IMR-90 (cell line): ENCODE data around the gene C3orf22. TPM values are rescaled to one million over a fixed set of nuclear protein-coding genes. Genes with fewer than 3 reads are reported as not detected.

Source experiments
- microRNA-seq, 2 experiments: library from miRNA; stranded (forward) in 1 of 2; unstranded in 1 of 2; fragments of 10-50 nt in 1 of 2; fragments of <30 nt in 1 of 2; gene quantifications in 1 of 2; microRNA quantifications in 1 of 2; one replicate each; pipeline versions ENCODE3 to v1.1.0; 2013 to 2020; ENCODE audit not compliant: insufficient read depth in 1 of 2, insufficient read length in 1 of 2, unreplicated experiment in 1 of 2
- polyA plus RNA-seq, 3 experiments: library from polyadenylated mRNA; depleted of rRNA; stranded (reverse); fragments of >200 nt; gene quantifications; 2 replicates each; pipeline ENCODE4 v1.2.3, GENCODE V29; 2012; ENCODE audit warnings: low replicate concordance in 1 of 3
- small RNA-seq, 5 experiments: library from RNA; depleted of rRNA; stranded (forward); fragments of <200 nt; gene quantifications; one replicate each; pipeline ENCODE3, GENCODE V24; 2012
- total RNA-seq: library from RNA; depleted of rRNA; stranded (reverse); fragments of >200 nt; gene quantifications from 2 replicates; pipeline ENCODE4 v1.2.3, GENCODE V29; 2012; rRNA removed

Gene C3orf22
- total and polyA plus RNA-seq, 2 of the 4 experiments (the other 2 are of a cell fraction), result not detected

Small RNA genes within 50 kb of the gene (microRNA-seq; reads per million reads assigned to microRNA genes)
- gene RNA5SP138 (ENCODE audit: insufficient read depth, insufficient read length), result not detected

Small RNA genes within 50 kb of the gene (small RNA-seq; reads per million reads assigned to genes)
- 0 reads per million in 5 experiments for gene RNA5SP138

Other genes with a start within 250 kb of the C3orf22 start
- gene KLF15, start 201.5 kb downstream of the C3orf22 start, total RNA-seq, result under 0.01 and 0.18 TPM in 2 replicates
- 0.14 and 0.24 TPM in 2 replicates for gene KLF15, start 201.5 kb downstream of the C3orf22 start, polyA plus RNA-seq (2012; rRNA removed)
- not detected in 2 replicates for gene CFAP100, start 164.0 kb downstream of the C3orf22 start, total RNA-seq
- not detected in 2 replicates for gene CFAP100, start 164.0 kb downstream of the C3orf22 start, polyA plus RNA-seq (2012; rRNA removed)
- gene ZXDC, start 83.0 kb downstream of the C3orf22 start, total RNA-seq, result 13.1 and 14.3 TPM in 2 replicates
- gene ZXDC, start 83.0 kb downstream of the C3orf22 start, polyA plus RNA-seq (2012; rRNA removed), result 11.5 and 12.2 TPM in 2 replicates
- gene UROC1, start 41.2 kb downstream of the C3orf22 start, total RNA-seq, result not detected in 2 replicates
- gene UROC1, start 41.2 kb downstream of the C3orf22 start, polyA plus RNA-seq (2012; rRNA removed), result not detected in 2 replicates
- not detected in 2 replicates for gene CHST13, start 34.8 kb downstream of the C3orf22 start, total RNA-seq
- gene CHST13, start 34.8 kb downstream of the C3orf22 start, polyA plus RNA-seq (2012; rRNA removed), result not detected in 2 replicates
- 8.1 and 8.4 TPM in 2 replicates for gene TXNRD3, start 96.2 kb upstream of the C3orf22 start, total RNA-seq
- 3.9 and 4.2 TPM in 2 replicates for gene TXNRD3, start 96.2 kb upstream of the C3orf22 start, polyA plus RNA-seq (2012; rRNA removed)
- gene CHCHD6, start 145.3 kb upstream of the C3orf22 start, total RNA-seq, result 18.8 and 20.6 TPM in 2 replicates
- 28.9 and 29.1 TPM in 2 replicates for gene CHCHD6, start 145.3 kb upstream of the C3orf22 start, polyA plus RNA-seq (2012; rRNA removed)